HG03196 (cell line): ENCODE measurements around the gene HIVEP2.
"Not testable (repeated sequence)": the region's sequence is repeated elsewhere in the genome, so short reads cannot be mapped to it uniquely, and the experiment has no call there.

Source experiments
- ATAC-seq: cut with Tn5 transposase; IDR thresholded peaks from one replicate; pipeline ENCODE4 v1.9.1; 2021; ENCODE audit not compliant: unreplicated experiment

The HIVEP2 gene

GRCh38 chr6:142945049-142945445 is at the start of gene HIVEP2:
HIVEP2 (minus strand) TSS chr6:142945176; CDS start chr6:142774738, 170,438 bp downstream.
- ATAC-seq: peak; percentile 26

GRCh38 chr6:142993977-142994376 is 49.0 kb upstream of the HIVEP2 start:
- ATAC-seq: no peak

- ATAC-seq: no peak
These were observed 42.5 kb upstream of the HIVEP2 start for GRCh38 chr6:142987490-142987889.

GRCh38 chr6:142985281-142985680 is 40.3 kb upstream of the HIVEP2 start:
- ATAC-seq: no peak

- no peak for ATAC-seq
These were observed 39.4 kb upstream of the HIVEP2 start for GRCh38 chr6:142984386-142984785.

- ATAC-seq: no peak
These were observed 30.4 kb upstream of the HIVEP2 start for GRCh38 chr6:142975365-142975764.

GRCh38 chr6:142970941-142971340 is 26.0 kb upstream of the HIVEP2 start:
- ATAC-seq: not testable (repeated sequence)

- ATAC-seq: no peak
These were observed 23.6 kb upstream of the HIVEP2 start for GRCh38 chr6:142968601-142969000.

- no peak for ATAC-seq
These were observed 21.3 kb upstream of the HIVEP2 start for GRCh38 chr6:142966294-142966693.

- ATAC-seq: no peak
These were observed 20.2 kb upstream of the HIVEP2 start for GRCh38 chr6:142965164-142965563.

- ATAC-seq: no peak
These were observed 15.1 kb upstream of the HIVEP2 start for GRCh38 chr6:142960098-142960497.

- ATAC-seq: no peak
These were observed 13.4 kb upstream of the HIVEP2 start for GRCh38 chr6:142958343-142958742.

- ATAC-seq: no peak
These were observed 11.8 kb upstream of the HIVEP2 start for GRCh38 chr6:142956726-142957125.

- no peak for ATAC-seq
These were observed 9.9 kb upstream of the HIVEP2 start for GRCh38 chr6:142954844-142955243.

- ATAC-seq: no peak
These were observed 8.6 kb upstream of the HIVEP2 start for GRCh38 chr6:142953373-142954273.

- ATAC-seq: peak; percentile 49
These were observed 7.6 kb upstream of the HIVEP2 start for GRCh38 chr6:142952614-142953013.

GRCh38 chr6:142950291-142950690 is 5.3 kb upstream of the HIVEP2 start:
- no peak for ATAC-seq

- ATAC-seq: peak; percentile 30
These were observed 2.9 kb upstream of the HIVEP2 start for GRCh38 chr6:142947714-142948480.

- ATAC-seq: peak; percentile 60
These were observed 2.1 kb upstream of the HIVEP2 start for GRCh38 chr6:142946924-142947713.

GRCh38 chr6:142946181-142946923 is 1.4 kb upstream of the HIVEP2 start:
- peak; percentile 29 for ATAC-seq
